ENCODE data around the gene CASKIN1.
"Not testable (repeated sequence)": the region's sequence is repeated elsewhere in the genome, so short reads cannot be mapped to it uniquely, and the experiment has no call there.

Gene CASKIN1

GRCh38 chr16:2155091-2155950 lies 41.1 kb downstream of the CASKIN1 start, which contains the start of gene TRAF7:
TSS of gene TRAF7 (plus strand) at chr16:2155782. CDS start at chr16:2163921, 8,139 bp downstream.
- DNase-seq: peak; percentile 100

GRCh38 chr16:2154533-2155090 lies 41.8 kb downstream of the CASKIN1 start:
- DNase-seq: no peak

- DNase-seq: no peak
Measured at GRCh38 chr16:2152695-2153506, 43.5 kb downstream of the CASKIN1 start.

- no peak for DNase-seq
Measured at GRCh38 chr16:2151188-2152091, 45.0 kb downstream of the CASKIN1 start.

- peak; percentile 44 for DNase-seq
Measured at GRCh38 chr16:2150418-2151187, 45.8 kb downstream of the CASKIN1 start.

GRCh38 chr16:2149630-2150417 lies 46.6 kb downstream of the CASKIN1 start:
- no peak for DNase-seq

DNA sequence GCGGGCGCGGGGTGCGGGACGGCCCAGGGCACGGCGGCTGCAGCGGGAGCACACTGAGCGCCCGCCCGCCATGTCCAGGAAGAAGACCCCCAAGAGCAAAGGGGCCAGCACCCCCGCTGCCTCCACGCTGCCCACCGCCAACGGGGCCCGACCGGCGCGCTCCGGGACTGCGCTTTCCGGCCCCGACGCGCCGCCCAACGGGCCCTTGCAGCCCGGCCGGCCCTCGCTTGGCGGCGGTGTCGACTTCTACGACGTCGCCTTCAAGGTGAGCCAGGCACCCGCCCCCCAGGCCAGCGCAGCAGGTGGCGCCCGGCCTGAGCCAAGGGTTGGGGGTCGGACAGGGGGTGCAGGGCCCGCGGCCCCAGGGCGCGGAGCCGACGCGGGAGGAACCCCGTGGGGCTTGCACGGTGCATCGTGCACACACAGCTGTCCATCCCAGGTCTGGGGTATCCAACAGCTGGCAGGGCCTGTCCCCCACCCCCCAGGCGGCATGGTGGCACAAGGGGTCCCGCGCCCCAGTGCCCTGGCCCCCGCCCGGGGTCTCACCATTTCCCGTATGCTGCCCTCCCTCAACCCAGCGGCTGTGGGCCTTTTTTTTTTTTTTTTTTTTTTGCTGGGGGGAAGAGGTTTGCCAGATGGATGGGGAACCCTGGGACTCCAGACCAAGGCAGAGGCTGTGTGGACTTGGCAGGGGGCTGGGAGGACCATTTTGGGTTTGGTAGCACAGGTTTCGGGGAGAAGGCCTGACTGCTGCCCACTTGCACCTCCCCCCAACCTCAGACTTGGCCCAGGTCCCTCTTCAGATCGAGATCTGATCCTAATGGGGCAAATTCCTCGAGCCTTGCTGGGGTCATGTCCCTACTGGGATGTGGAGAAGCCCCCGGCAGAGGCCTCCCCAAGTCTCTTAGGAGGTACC lies 47.4 kb downstream of the CASKIN1 start:
- DNase-seq: no peak

DNA sequence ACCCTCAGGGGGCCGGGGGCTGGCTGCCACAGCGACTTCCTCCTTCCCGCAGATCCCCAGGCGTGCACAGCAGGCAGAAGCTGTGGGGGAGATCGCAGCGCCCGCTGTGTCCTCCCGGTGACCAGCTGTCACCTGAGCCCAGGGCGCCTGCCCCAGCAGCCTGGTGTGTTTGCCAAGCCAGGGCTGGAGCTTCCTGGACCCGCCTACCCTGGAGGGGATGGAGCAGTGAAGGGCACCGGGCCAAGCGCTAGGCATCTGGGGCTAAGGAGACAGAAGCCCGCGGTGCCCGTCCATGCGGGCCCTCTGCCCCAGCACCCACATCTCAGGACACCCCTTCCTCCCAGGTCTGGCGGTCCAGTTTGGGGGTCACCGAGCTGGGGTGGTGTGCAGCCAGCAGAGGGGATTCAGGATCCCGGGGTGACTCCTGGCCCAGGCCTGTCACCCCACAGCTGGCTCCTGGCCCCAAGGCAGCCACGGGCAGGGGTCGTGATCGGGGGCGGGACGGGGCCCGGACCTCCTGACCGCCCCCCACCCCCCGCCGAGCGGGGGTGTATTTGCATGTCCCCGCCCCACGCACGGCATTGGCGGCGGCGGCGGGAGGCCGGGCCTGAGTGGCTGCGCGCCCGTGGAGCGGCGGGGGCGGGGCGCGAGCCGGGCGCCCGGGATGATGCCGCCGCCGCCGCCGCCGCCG lies 48.3 kb downstream of the CASKIN1 start, which contains the start of gene RAB26:
Gene RAB26, plus strand, starts transcription at position 645 of the 691 bp plus-strand sequence. CDS start 159 bp downstream, outside the sequence.
- no peak for DNase-seq

GRCh38 chr16:2147378-2147777 lies 49.0 kb downstream of the CASKIN1 start:
- DNase-seq: no peak

- no peak for DNase-seq
Measured at GRCh38 chr16:2145843-2146242, 50.6 kb downstream of the CASKIN1 start.

DNA sequence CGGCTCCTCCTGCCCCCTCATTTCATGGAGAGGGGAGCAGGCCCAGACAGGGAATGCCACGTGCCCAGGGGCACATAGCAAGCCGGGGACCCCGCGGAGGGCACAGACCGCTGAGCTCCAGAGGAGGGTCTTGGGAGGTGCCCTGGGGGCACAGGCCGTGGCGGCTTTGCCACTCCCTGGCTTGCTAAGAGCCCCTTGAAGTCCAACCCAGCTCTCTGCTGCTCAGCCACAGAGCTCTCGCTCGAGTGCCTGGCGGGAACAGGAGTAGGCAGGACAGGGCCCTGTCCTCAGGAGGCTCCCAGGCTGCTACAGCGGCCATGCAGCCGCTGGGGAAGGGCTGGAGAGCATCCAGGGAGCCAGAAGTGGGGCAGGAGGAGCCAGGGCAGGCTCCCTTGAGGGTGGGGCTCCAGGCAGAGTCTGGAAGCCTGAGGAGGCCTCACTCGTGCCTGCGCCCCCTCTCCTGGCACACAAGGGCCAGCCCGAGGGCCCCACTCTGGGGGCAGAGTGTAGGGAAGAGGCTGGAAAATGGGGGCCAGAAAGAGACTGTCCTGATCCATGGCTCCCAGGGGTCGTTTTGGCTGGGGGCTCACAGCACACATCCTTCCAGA lies 52.4 kb downstream of the CASKIN1 start:
- no peak for DNase-seq

DNA sequence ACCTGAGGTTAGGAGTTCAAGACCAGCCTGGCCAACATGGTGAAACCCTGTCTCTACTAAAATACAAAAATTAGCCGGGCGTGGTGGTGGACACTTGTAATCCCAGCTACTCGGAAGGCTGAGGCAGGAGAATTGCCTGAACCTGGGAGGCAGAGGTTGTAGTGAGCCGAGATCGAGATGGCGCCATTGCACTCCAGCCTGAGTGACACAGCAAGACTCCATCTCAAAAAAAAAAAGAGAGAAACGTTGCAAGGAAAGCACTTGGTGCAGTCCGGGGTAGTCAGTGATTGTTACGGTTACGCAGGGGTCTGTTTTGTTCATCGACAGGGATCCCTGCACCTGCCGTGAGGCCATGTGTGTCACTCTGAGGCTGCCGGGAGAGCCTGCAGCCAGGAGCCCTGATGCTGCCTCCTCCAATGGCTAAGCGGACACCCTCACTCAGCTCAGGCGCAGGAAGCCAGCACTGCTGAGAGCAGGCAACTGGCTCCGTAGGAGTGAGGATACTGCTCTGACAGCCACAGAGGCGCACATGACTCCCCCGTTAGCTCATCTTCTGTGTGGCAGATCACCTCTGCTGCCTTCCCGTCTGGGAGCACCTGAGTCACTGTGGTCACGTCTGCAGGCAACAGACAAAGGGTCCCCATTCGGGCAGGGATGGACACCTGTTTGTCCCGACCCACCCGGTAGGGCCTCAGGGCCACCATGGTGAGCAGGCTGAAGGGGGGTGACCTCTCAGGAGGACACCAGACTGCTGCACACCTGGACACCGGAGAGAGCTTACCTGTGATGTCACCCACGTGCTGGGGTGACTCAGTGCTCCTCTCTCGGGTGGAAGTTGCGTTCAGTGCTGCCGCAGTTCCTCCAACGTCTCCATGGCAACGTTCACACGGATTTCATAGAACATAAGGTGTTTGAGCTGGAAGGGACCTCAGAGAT lies 53.2 kb downstream of the CASKIN1 start:
- DNase-seq: no peak

DNA sequence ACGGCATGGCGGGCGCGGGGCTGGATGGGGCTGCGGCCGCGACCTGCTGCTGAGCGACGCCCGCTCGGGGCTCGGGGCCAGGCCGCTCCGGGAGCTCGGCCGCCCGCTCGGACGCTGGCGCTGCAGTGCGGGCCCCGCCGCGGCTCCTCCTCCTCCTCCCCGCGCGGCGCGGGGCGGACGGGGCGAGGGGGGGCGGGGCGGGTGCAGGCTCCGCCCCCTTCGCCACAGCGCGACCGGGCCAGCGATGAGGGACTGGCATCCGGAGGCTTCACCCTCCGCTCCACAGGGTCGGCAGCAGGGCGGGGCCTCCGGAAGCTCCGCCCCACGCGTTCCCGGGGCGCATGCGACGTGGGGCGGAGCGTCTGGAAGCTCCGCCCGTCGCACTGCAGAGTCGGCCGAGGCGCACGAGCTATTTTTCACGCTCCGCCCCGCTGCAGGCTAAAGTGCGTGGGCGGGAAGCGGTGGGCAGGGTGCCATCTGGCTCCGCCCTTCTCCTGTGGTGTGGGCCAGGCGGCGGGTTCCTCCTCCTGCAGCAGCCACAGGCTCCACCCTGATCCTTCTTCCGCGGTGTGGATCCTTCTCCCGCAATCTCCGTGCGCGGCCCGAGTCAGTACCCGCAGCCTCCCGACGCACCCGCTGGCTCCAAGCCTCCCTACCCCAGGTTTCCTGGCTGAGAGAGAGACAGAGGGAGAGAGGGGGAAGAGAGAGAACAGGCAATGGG lies 60.5 kb downstream of the CASKIN1 start, which contains the start of gene PKD1:
Gene PKD1, minus strand, starts transcription at position 129 of the 721 bp plus-strand sequence. CDS start 209 bp downstream, outside the sequence.
- peak; percentile 92 for DNase-seq

- not testable (repeated sequence) for DNase-seq
Measured at GRCh38 chr16:2135071-2135470, 61.3 kb downstream of the CASKIN1 start.

DNA sequence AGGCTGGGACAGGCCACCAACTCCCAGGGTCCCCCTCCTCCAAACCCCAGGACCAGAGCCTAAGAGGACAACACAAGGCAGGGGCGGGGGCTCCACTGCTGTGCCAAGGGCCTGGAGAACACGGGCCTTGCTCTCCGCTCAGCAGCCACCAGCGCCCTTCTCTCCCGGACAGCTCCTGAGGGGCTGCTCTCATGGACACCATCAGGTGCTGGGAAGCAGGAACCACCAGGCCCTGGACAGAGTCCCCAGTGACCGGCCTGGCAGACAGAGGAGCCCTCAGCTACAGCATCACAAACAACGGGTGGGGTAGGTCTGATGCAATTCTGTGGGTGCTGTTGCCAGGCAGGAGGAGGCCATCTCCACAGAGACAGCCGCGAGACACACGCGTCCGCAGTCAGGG lies 62.6 kb downstream of the CASKIN1 start:
- not testable (repeated sequence) for DNase-seq

GRCh38 chr16:2129890-2130447 lies 66.4 kb downstream of the CASKIN1 start:
- not testable (repeated sequence) for DNase-seq
